ENCODE results near the gene MLXIP.
"Not testable (repeated sequence)": the region's sequence is repeated elsewhere in the genome, so short reads cannot be mapped to it uniquely, and the experiment has no call there.

MLXIP gene

GRCh38 chr12:122161682-122162081 is 83.1 kb downstream of the MLXIP start:
- intact Hi-C loops (cut with DNase I): no loop called here

GRCh38 chr12:122162976-122163375 is 84.4 kb downstream of the MLXIP start:
- intact Hi-C loops (cut with DNase I): no loop called here
- no peak for DNase-seq

More at GRCh38 chr12:122161682-122162081, 83.1 kb downstream of the MLXIP start:
- no peak for DNase-seq

- no peak for DNase-seq
- intact Hi-C loops (cut with DNase I): no loop called here
Observed at GRCh38 chr12:122166422-122167349, 88.1 kb downstream of the MLXIP start.

- no peak for DNase-seq
- intact Hi-C loops (cut with DNase I): no loop called here
Observed at GRCh38 chr12:122167356-122167925, 88.9 kb downstream of the MLXIP start.

- no peak for DNase-seq
- intact Hi-C loops (cut with DNase I): no loop called here
Observed at GRCh38 chr12:122168492-122168891, 89.9 kb downstream of the MLXIP start.

GRCh38 chr12:122171399-122171798 is 92.8 kb downstream of the MLXIP start:
- intact Hi-C loops (cut with DNase I): no loop called here

GRCh38 chr12:122172262-122172939 is 93.8 kb downstream of the MLXIP start:
- DNase-seq: no peak
- intact Hi-C loops (cut with DNase I): no loop called here

More at GRCh38 chr12:122171399-122171798, 92.8 kb downstream of the MLXIP start:
- DNase-seq: no peak

GRCh38 chr12:122174155-122174845 is 95.7 kb downstream of the MLXIP start, which contains the start of gene IL31:
Gene IL31 (minus strand): TSS chr12:122174221. CDS start chr12:122174172, 49 bp downstream.
- no peak for DNase-seq
- intact Hi-C loops (cut with DNase I): no loop called here

- intact Hi-C loops (cut with DNase I): not testable (repeated sequence)
Observed at GRCh38 chr12:122176473-122176872, 97.9 kb downstream of the MLXIP start.

GRCh38 chr12:122182887-122183587 is 104.5 kb downstream of the MLXIP start, which contains the start of gene LRRC43:
Gene LRRC43 (plus strand): TSS chr12:122183123. CDS start chr12:122183145, 22 bp downstream.
- DNase-seq: peak in 32 of 42 donors; percentile 20 to 65 (median 41)
- intact Hi-C loops (cut with DNase I): no loop called here

More at GRCh38 chr12:122176473-122176872, 97.9 kb downstream of the MLXIP start:
- not testable (repeated sequence) for DNase-seq

- intact Hi-C loops (cut with DNase I): no loop called here
- DNase-seq: no peak
Observed at GRCh38 chr12:122183588-122183940, 105.0 kb downstream of the MLXIP start.

- no peak for DNase-seq
- intact Hi-C loops (cut with DNase I): no loop called here
Observed at GRCh38 chr12:122184517-122184916, 106.0 kb downstream of the MLXIP start.

- intact Hi-C loops (cut with DNase I): no loop called here
- DNase-seq: no peak
Observed at GRCh38 chr12:122185079-122185478, 106.5 kb downstream of the MLXIP start.

- DNase-seq: no peak
- intact Hi-C loops (cut with DNase I): no loop called here
Observed at GRCh38 chr12:122185494-122186082, 107.0 kb downstream of the MLXIP start.

- no peak for DNase-seq
- intact Hi-C loops (cut with DNase I): no loop called here
Observed at GRCh38 chr12:122187466-122187865, 108.9 kb downstream of the MLXIP start.

- no peak for DNase-seq
- intact Hi-C loops (cut with DNase I): no loop called here
Observed at GRCh38 chr12:122189626-122190475, 111.3 kb downstream of the MLXIP start.

Measured in head of caudate nucleus (tissue), 42 donors.